KOPT-K1 (cell line): ENCODE measurements around the gene CACNA2D3.

Source experiments
- H3K27ac ChIP-seq: fragments of 200-600 bp; sonication (generic); 2 replicates; pipeline ENCODE4 v1.5.1; 2016; ENCODE audit warnings: antibody characterized with exemption, mild to moderate bottlenecking, low read depth, low read length; ENCODE audit not compliant: poor library complexity, severe bottlenecking
- H3K36me3 ChIP-seq: fragments of 200-600 bp; sonication (generic); 2 replicates; pipeline ENCODE4 v1.5.1; 2017; ENCODE audit warnings: antibody characterized with exemption, mild to moderate bottlenecking, low read length, moderate library complexity; ENCODE audit not compliant: insufficient read depth
- H3K9me3 ChIP-seq: fragments of 200-600 bp; sonication (generic); 2 replicates; pipeline ENCODE4 v1.5.1; 2017; ENCODE audit warnings: antibody characterized with exemption, low read length, mild to moderate bottlenecking; ENCODE audit not compliant: insufficient read depth, poor library complexity, severe bottlenecking

The CACNA2D3 gene

DNA sequence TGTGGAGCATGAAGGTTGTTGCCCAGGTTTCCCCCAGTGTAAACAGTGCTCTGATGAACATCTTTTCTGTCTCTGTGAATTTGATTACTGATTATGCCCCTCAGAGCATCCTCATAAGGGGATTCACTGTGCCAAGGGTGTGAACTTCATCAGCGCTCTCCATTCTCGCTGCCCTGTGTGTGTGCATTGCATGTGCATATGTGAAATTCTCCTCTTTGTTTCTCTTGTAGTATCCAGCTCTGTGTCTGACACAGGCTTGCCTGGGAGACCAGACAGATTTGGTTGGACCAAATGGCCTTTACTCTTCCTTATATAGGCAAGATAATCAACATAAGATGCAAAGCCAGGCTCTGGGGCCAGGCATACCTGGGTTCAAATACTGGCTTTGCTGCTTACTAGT lies 21.9 kb downstream of the CACNA2D3 start:
- Histone ChIP-seq H3K9me3 (no peaks in the 10 kb centered on the region), H3K36me3 (no peaks in the 10 kb centered on the region), H3K27ac (no peak overlapping the region)

DNA sequence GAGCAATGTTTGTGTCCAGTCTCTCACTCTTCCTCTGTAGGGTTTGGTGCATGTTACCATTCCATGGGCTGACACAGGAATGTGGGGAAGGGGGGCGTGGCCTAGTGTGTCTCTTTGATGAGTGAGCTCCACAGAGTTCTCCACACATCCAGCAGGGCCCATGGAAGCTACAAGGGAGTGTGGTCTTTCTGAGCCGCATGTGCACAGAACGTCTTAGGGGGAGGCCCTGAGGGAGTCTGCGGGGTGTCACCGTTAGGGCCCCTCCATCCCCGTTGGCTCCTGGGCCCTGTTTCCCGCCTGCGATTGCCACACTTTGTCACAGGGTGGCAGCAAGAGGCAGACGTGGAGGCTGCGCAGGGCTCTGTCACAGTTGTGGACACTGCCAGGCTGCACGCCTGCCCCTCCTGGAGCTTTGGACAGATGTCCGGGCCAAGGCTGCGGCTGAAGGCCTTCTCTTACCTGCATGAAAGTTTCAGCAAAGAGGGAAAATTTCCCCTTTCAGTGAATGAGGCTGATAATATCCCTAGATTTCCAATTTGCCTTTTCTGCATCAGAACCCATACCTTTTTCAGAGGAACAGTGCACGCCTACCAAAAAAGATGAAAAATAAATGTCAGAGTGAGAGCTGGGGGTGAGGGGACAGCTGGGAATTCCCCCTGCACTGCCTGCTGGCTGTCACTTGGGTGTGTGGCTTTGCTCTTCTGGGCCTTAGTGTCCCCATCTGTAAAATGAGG lies 24.3 kb downstream of the CACNA2D3 start:
- Histone ChIP-seq H3K27ac (no peak overlapping the region), H3K9me3 (no peaks in the 10 kb centered on the region), H3K36me3 (no peaks in the 10 kb centered on the region)

GRCh38 chr3:54150864-54151467 lies 28.6 kb downstream of the CACNA2D3 start:
- Histone ChIP-seq H3K9me3 (no peaks in the 10 kb centered on the region), H3K36me3 (no peaks in the 10 kb centered on the region), H3K27ac (no peak overlapping the region)

DNA sequence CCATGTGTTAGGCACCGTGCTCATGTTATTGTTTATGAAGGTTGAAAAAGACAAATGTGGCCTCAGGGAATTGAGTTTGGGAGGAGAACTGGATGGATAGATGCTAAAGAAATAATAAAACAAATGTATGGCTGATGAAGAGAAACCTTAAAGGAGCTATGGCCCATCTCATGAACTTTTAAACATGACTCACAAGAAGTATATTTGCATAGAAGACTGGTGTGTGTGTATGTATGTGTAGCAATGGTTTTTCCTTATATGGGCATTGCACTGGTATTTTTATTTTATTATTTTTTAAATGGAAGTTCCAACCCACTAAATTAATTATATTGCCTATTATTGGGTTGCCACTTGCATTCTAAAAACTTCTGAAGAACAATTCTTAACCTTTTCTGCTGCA lies 31.1 kb downstream of the CACNA2D3 start:
- H3K36me3 ChIP-seq, result no peaks in the 10 kb centered on the region
- H3K9me3 ChIP-seq, result no peaks in the 10 kb centered on the region
- H3K27ac ChIP-seq, result no peak overlapping the region

- no peak overlapping the region for H3K27ac ChIP-seq
- no peaks in the 10 kb centered on the region for H3K36me3 ChIP-seq
- no peaks in the 10 kb centered on the region for H3K9me3 ChIP-seq
Observed at GRCh38 chr3:54157860-54158259, 35.5 kb downstream of the CACNA2D3 start.

DNA sequence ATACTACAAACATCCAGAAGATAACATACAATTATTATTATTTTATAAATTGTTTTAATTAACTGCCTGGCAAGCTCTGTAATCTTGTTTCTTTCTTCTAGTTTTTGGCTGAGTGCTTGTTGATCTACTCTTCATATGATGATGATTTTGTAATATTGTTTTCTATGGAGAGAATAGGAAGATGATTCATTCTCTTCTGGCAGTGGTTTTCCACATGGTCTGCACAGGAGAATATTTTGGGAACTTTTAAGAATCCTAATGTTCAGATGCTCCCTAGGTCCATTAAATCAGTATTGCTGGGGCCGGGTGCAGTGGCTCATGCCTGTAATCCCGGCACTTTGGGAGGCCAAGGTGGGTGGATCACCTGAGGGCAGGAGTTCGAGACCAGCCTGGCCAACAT lies 37.6 kb downstream of the CACNA2D3 start:
- no peaks in the 10 kb centered on the region for H3K36me3 ChIP-seq
- no peak overlapping the region for H3K27ac ChIP-seq
- H3K9me3 ChIP-seq, result no peaks in the 10 kb centered on the region

DNA sequence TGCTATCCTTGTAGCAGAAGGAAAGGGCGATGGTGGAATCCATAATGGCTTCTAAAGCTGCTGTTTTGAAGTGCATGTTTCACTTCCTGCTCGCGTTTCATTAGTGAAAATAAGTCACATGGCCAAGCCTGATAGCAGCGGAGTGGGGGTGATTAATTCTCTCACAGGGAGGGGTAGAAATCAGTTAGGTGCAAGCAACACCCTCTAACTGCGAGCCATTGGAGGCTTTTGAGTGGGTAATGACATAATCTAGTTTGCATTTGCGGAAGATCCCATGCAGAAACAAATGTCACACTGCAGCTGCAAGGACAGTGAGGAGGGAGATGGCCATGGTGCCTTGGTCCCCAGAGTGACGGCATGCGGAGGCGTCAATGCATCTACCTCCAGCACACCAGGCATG lies 41.1 kb downstream of the CACNA2D3 start:
- Histone ChIP-seq H3K27ac (no peak overlapping the region), H3K9me3 (no peaks in the 10 kb centered on the region), H3K36me3 (no peaks in the 10 kb centered on the region)

GRCh38 chr3:54164192-54164975 lies 42.0 kb downstream of the CACNA2D3 start:
- Histone ChIP-seq H3K36me3 (no peaks in the 10 kb centered on the region), H3K9me3 (no peaks in the 10 kb centered on the region), H3K27ac (no peak overlapping the region)

GRCh38 chr3:54165865-54166264 lies 43.5 kb downstream of the CACNA2D3 start:
- H3K36me3 ChIP-seq, result no peaks in the 10 kb centered on the region
- H3K9me3 ChIP-seq, result no peaks in the 10 kb centered on the region
- no peak overlapping the region for H3K27ac ChIP-seq

- H3K36me3 ChIP-seq, result no peaks in the 10 kb centered on the region
- H3K27ac ChIP-seq, result no peak overlapping the region
- no peaks in the 10 kb centered on the region for H3K9me3 ChIP-seq
Observed at GRCh38 chr3:54167999-54168398, 45.6 kb downstream of the CACNA2D3 start.

DNA sequence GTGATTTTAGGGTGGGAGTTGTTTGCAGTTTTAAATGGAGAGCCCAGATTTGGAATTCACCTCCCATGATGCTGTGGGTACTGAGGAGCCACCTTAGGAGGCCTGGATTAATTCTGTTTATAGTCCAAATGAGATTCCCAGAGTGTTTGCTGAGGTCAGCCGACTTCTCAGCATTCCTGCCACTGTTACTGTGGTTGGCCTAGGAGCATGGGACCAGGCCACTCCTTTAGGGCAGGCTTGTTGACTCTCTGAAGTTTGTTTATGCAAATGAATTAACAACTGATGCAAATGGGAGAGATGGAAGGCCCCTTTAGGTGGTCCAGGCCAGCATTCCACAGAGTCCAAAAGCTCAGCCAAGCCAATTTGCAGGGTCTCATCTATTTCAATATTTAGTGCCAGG lies 46.1 kb downstream of the CACNA2D3 start:
- H3K27ac ChIP-seq, result no peak overlapping the region
- no peaks in the 10 kb centered on the region for H3K9me3 ChIP-seq
- H3K36me3 ChIP-seq, result no peaks in the 10 kb centered on the region

DNA sequence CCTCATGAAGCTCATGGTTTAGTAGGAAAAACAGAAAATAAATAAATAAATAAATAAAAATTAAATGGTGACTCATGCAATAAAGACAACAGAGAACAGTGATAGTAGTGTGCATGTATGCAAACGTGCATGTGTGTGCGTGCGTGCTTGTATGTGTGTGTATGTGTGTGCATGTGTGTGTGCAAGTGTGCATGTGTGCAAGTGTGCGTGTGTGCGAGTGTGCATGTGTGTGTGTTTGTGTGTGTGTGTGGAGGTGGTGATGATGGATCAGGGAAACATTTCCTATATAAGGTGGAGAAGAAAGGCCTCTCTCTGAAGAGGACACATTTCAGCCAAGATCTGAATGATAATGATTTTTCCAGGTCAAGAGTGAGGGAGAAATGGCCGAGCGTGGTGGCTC lies 47.2 kb downstream of the CACNA2D3 start:
- H3K9me3 ChIP-seq, result no peaks in the 10 kb centered on the region
- no peaks in the 10 kb centered on the region for H3K36me3 ChIP-seq
- no peak overlapping the region for H3K27ac ChIP-seq

DNA sequence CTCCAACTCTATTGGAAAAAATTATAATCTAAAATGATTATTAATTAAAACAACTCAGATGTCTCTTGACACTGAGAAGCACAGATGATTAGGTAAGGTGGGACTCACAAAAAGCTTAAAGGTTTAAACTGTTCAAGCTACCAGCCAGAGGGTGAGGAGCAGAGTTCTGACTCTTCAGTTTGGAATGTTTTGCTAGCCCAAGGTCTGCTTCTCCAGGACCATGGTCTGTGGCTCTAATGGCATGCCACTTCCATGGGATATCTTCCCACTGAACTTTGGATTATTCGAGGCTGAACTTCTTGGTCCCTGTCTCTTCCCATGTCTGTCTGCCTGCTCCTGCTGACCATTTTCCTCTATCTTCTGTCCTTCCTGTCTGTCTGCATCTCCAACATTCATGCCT lies 49.2 kb downstream of the CACNA2D3 start:
- Histone ChIP-seq H3K36me3 (no peaks in the 10 kb centered on the region), H3K27ac (no peak overlapping the region), H3K9me3 (no peaks in the 10 kb centered on the region)

- H3K9me3 ChIP-seq, result no peaks in the 10 kb centered on the region
- no peak overlapping the region for H3K27ac ChIP-seq
- no peaks in the 10 kb centered on the region for H3K36me3 ChIP-seq
Observed at GRCh38 chr3:54171951-54172350, 49.6 kb downstream of the CACNA2D3 start.

- H3K9me3 ChIP-seq, result no peaks in the 10 kb centered on the region
- H3K27ac ChIP-seq, result no peak overlapping the region
- H3K36me3 ChIP-seq, result no peaks in the 10 kb centered on the region
Observed at GRCh38 chr3:54173371-54173770, 51.0 kb downstream of the CACNA2D3 start.
